ENCODE data around the gene KRT38.

KRT38 gene

DNA sequence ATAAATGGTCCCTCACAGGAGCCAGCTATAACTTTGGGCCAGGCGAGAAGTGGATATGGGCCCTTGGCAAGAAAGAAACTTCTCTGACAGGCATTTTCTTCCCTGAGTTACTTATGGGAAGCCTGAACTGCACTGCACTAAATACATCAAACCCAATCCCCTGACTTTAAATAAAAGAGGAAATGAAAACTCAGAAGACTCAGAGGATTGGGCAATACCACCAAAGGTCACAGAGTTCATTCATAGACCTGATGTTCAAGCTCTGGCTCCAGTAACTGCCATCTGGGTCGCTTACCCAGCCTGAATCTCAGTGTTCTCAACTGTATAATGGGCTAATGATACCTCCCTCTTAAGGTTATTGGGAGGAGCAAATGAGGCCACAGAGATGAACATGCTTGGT is 39.4 kb upstream of the KRT38 start:
- Histone ChIP-seq H2AFZ (ENCODE audit: low read depth, low read length) (no peak overlapping the region), H3K36me3 (ENCODE audit: insufficient read depth, low read length) (no peaks in the 10 kb centered on the region), H3K4me3 (ENCODE audit: low read depth in 1 of 2, low read length in 2 of 2) (no peak overlapping the region), H3K9me3 (ENCODE audit: insufficient read depth, low read length, severe bottlenecking) (no peaks in the 10 kb centered on the region), H4K20me1 (ENCODE audit: insufficient read depth, low read length) (0 out of 2 replicates have a peak, but pooled peaks cover 4% of the 10 kb centered on the region), H3K4me2 (ENCODE audit: insufficient read depth, low read length) (no peak overlapping the region), H3K27me3 (ENCODE audit: insufficient read depth, low read length, poor library complexity) (peaks cover 5% of the 10 kb centered on the region), H3K4me1 (ENCODE audit: insufficient read depth, low read length) (no peaks in the 10 kb centered on the region), H3K9ac (ENCODE audit: low read depth, low read length) (no peak overlapping the region), H3K79me2 (ENCODE audit: insufficient read depth, low read length) (no peaks in the 10 kb centered on the region), H3K27ac (ENCODE audit: low read length) (no peak overlapping the region)
- DNase-seq (no peak), ATAC-seq (ENCODE audit: insufficient read depth, low read depth) (no peak)
- TF ChIP-seq, protein P1, sequence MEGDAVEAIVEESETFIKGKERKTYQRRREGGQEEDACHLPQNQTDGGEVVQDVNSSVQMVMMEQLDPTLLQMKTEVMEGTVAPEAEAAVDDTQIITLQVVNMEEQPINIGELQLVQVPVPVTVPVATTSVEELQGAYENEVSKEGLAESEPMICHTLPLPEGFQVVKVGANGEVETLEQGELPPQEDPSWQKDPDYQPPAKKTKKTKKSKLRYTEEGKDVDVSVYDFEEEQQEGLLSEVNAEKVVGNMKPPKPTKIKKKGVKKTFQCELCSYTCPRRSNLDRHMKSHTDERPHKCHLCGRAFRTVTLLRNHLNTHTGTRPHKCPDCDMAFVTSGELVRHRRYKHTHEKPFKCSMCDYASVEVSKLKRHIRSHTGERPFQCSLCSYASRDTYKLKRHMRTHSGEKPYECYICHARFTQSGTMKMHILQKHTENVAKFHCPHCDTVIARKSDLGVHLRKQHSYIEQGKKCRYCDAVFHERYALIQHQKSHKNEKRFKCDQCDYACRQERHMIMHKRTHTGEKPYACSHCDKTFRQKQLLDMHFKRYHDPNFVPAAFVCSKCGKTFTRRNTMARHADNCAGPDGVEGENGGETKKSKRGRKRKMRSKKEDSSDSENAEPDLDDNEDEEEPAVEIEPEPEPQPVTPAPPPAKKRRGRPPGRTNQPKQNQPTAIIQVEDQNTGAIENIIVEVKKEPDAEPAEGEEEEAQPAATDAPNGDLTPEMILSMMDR (IDR thresholded peaks at IDR 0.05; ENCODE audit: borderline replicate concordance, extremely low read depth, low read length, poor library complexity, severe bottlenecking): no peak
- TF ChIP-seq EZH2 (IDR thresholded peaks at IDR 0.05; ENCODE audit: borderline replicate concordance, low read depth, low read length, severe bottlenecking): no peak

GRCh38 chr17:41478237-41478636 is 37.5 kb upstream of the KRT38 start:
- H3K4me1 ChIP-seq (ENCODE audit: insufficient read depth, low read length): no peaks in the 10 kb centered on the region
- no peak for ATAC-seq (ENCODE audit: insufficient read depth, low read depth)
- no peak for TF ChIP-seq EZH2 (IDR thresholded peaks at IDR 0.05; ENCODE audit: borderline replicate concordance, low read depth, low read length, severe bottlenecking)

DNA sequence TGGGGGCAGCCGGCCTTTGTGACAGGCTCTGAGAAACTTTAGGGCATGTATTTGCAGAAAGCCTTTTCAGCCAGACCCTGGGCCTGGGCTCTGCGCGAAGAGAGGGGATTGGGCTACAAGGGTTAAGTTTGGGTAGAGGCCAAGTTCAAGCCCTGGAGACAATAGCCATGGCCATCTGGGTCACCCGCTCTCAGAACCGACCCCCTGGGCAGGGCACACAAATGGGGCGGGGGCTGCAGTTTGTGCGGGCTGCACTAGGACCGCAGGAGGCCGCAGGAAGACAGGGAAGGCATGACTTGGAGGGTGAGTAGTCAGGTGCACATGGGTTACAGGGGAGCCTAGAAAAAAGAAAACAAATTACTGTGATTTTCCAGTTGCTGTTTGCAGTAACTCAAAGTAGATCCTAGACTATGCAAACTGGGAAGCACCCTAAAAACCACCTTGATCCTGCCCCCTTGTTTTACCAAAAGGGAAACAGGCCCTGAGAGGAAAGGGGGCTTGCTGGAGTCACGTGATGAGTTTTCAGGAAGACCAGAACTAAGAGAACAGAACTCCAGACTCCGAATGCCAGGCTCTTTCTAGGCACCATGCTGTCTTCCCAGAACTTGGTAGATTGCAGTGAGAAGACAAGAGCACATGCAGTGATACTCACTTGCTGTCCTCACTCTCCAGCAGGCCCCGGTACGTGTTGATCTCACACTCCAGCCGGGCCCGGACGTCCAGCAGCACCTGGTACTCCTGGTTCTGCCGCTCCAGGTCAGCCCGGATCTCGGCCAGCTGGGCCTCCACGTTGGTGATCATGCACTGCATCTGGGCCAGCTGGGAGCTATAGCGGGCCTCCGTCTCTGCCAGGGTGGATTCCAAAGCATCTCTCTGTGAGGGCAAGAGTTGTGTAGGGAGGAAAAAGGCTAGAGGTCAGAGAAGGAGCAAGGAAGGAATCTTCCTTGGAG is 36.4 kb upstream of the KRT38 start:
- no peak for ATAC-seq (ENCODE audit: insufficient read depth, low read depth)
- no peak overlapping the region for H3K4me2 ChIP-seq (ENCODE audit: insufficient read depth, low read length)
- H3K27me3 ChIP-seq (ENCODE audit: insufficient read depth, low read length, poor library complexity): peaks cover 7% of the 10 kb centered on the region

More at GRCh38 chr17:41478237-41478636, 37.5 kb upstream of the KRT38 start:
- H3K4me2 ChIP-seq (ENCODE audit: insufficient read depth, low read length): no peak overlapping the region
- no peak for DNase-seq
- no peaks in the 10 kb centered on the region for H3K79me2 ChIP-seq (ENCODE audit: insufficient read depth, low read length)
- H3K9ac ChIP-seq (ENCODE audit: low read depth, low read length): no peak overlapping the region
- no peaks in the 10 kb centered on the region for H3K9me3 ChIP-seq (ENCODE audit: insufficient read depth, low read length, severe bottlenecking)
- no peaks in the 10 kb centered on the region for H3K36me3 ChIP-seq (ENCODE audit: insufficient read depth, low read length)
- peaks cover 9% of the 10 kb centered on the region for H3K27me3 ChIP-seq (ENCODE audit: insufficient read depth, low read length, poor library complexity)
- H4K20me1 ChIP-seq (ENCODE audit: insufficient read depth, low read length): 0 out of 2 replicates have a peak, but pooled peaks cover 4% of the 10 kb centered on the region
- no peak overlapping the region for H2AFZ ChIP-seq (ENCODE audit: low read depth, low read length)
- no peak overlapping the region for H3K27ac ChIP-seq (ENCODE audit: low read length)
- H3K4me3 ChIP-seq (ENCODE audit: low read depth in 1 of 2, low read length in 2 of 2): no peak overlapping the region

More for the DNA sequence above, 36.4 kb upstream of the KRT38 start:
- H3K79me2 ChIP-seq (ENCODE audit: insufficient read depth, low read length): no peaks in the 10 kb centered on the region
- no peak for TF ChIP-seq EZH2 (IDR thresholded peaks at IDR 0.05; ENCODE audit: borderline replicate concordance, low read depth, low read length, severe bottlenecking)
- TF ChIP-seq, protein P1 (IDR thresholded peaks at IDR 0.05; ENCODE audit: borderline replicate concordance, extremely low read depth, low read length, poor library complexity, severe bottlenecking): no peak
- H2AFZ ChIP-seq (ENCODE audit: low read depth, low read length): no peak overlapping the region
- no peaks in the 10 kb centered on the region for H3K36me3 ChIP-seq (ENCODE audit: insufficient read depth, low read length)
- H3K9me3 ChIP-seq (ENCODE audit: insufficient read depth, low read length, severe bottlenecking): no peaks in the 10 kb centered on the region
- 0 out of 2 replicates have a peak, but pooled peaks cover 2% of the 10 kb centered on the region for H4K20me1 ChIP-seq (ENCODE audit: insufficient read depth, low read length)
- no peak for DNase-seq
- no peak overlapping the region for H3K27ac ChIP-seq (ENCODE audit: low read length)
- H3K4me1 ChIP-seq (ENCODE audit: insufficient read depth, low read length): no peaks in the 10 kb centered on the region
- no peak overlapping the region for H3K4me3 ChIP-seq (ENCODE audit: low read depth in 1 of 2, low read length in 2 of 2)
- H3K9ac ChIP-seq (ENCODE audit: low read depth, low read length): no peak overlapping the region

Data from DND-41 (cell line).